Stimulated activated CD8-positive, alpha-beta memory T cell treated with anti-CD3 and anti-CD28 coated beads, Interleukin-15, amount 100 ng/mL, for 1 hour (primary cell): ENCODE data around the gene USP49.

ENCODE experiments used
- DNase-seq: peaks from one replicate; pipeline ENCODE4 v3.0.0-alpha.2; 2020; ENCODE audit warnings: low read depth

The USP49 gene

DNA sequence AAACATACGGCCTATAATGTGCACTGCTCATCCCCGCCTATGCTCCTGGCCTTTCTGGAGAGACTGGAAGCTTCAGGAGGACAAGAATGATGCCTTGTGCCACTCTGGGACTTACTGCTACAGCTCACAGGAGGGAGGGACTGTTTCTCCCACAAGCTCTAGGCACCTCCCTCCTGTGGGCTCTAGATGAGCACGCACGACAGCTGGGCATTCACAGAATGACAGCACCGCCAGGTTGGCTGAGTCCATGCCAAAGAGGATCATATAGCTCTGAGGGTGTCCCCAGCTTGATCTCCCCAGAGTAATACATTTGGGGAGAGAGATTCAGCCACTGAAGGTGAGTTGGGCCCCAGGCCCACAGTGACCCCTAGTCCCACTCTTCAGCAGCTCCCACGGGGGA lies 137.9 kb downstream of the USP49 start:
- no peak for DNase-seq

DNA sequence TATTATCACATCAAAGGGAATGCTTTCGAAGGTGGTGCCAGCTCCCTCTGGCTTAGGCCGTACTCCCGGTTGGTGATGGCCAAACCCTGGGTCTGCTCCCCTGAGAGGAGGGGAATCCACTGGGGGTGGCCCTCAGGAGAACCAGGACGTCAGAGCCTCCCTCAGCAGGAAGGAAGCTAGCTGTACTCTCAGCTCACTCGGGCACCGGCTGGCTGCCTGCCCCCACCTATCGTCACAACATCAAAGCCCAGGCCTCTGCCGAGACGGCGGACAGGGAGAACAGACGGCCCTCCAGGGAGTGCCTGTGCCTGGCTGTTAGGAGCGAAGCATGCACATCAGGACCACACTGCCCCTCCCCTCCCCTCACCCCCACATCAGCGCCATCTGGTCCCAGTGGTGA lies 138.8 kb downstream of the USP49 start:
- no peak for DNase-seq

DNA sequence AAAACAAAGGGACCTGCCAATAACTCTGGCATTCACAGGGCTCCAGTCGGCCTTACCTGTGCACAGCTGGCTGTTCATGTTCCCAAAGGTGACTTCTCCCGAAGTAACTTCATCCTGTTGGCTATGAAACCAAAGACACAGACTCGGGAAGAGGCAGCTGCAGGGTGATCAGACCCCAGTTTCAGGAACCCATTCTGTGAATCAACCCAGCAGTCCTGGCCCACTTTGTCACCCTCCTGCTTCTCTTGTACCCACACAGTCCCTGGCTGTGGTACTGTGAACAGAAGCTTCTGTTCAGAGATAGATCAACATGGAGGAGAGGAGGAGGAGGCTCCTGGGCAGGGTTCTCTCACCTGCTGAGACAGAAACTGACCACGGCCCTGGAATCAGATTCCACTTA lies 139.3 kb downstream of the USP49 start:
- no peak for DNase-seq

DNA sequence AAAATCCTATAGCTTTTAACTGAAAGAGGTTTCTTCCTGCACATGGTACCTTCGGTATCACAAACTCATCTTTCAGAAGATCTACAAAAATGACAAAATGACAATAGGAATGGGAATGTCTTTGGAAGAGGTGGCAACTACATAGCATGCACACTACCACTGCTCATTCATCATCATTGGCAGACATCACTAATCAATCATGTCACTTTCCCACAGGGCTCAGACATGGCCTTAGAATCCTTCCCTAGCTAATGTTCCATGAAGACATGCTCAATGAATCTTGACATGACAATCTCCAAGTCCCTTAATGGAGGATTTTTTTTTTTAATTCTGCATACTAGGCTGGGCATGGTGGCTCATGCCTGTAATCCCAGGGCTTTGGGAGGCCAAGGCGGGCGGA lies 144.8 kb downstream of the USP49 start:
- DNase-seq, result no peak

DNA sequence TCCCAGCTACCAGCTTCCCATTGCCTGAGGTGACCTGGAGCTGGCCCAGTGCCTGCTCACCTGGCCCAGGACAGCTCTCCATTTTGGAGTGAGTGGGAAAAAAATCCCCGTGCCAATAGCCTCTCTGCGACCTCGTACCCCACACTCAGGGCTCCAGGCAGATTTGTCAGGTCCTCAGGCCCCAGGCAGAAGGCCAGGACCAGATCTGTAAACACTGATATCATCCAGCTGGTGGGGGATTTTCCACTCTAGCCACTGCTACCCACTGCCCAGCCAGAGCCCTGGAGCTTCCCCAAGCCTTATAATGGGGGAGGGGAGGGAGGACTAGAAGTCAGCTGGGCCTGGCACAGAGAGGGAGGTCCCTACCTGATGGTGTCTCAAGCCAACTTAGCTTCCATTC lies 146.6 kb downstream of the USP49 start:
- no peak for DNase-seq

DNA sequence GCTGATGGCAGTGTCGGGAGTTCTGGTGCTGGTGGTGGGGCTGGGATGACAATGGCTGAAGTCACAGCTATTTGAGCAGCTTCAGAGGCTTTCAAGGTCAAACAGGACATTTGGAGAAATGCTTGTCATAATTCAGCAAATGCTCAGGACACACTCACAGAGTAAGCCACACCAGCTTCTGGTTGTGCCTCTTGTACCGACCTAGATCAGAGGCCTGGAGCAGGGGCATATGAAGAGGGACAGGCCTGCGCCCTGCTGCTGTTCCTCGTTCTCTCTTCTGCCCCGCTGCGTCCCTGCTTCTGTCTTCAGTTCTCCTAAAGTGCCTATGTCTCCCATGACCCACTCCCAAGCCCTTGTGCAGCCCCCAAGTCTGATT lies 147.1 kb downstream of the USP49 start:
- DNase-seq, result no peak

DNA sequence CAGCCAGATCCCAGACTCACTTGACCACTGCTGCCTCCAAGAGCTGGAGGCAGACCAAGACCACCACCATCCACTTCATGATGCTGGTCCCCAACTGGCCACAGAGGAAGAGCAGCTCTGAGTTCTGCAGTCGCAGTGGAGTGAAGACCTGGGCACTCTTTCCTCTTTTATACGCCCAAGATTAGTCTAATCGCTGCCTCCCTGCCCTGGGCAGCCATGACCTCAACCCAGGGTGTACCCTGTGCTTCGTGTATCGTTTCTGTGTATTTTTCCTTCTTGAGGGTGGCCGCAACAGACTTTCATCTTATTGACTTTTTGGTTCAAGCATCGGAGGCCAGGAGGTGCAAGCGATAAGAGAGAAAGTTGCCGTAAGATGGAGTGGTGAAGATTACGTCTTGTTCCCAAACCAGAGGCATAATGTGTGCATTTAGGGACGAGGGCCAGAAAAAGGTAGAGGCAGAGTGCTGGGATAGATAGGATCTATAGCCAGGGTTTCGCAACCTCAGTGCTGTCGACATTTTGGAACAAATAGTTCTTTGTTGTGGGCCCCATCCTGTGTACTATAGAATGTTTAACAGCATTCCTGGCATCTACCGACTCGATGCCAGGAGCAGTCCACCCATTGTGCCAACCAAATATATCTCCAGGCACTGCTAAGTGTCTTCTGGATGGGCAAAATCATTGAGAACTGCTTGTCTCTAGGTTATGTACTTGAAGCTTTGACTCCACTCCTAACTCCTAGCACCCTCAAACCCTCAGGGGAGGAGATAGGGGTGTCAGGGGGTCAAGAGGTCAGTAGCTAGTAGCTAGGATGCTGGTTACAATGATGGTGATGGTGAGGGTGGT lies 147.7 kb downstream of the USP49 start, which contains the start of gene PGC:
Gene PGC, minus strand, starts transcription at position 142 of the 846 bp plus-strand sequence. Its CDS starts 63 bp downstream, at position 79.
- no peak for DNase-seq

DNA sequence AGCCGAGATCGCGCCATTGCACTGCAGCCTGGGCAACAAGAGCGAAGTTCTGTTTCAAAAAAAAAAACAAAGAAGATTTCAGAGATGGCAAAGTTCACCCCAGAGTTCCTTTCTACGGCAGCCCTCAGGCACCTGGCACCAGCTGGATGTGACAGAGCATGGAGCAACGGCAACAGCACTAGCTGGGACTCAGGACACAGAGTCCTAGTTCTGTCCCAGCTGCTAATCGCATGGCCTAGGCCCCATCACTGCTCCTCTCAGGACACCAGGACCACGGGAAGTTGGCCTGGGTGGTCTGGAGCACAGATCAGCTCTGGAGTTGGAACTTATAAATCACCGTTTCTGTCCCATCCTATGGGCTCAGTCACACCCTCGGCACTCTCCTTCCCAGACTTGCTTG lies 149.1 kb downstream of the USP49 start:
- DNase-seq, result no peak

DNA sequence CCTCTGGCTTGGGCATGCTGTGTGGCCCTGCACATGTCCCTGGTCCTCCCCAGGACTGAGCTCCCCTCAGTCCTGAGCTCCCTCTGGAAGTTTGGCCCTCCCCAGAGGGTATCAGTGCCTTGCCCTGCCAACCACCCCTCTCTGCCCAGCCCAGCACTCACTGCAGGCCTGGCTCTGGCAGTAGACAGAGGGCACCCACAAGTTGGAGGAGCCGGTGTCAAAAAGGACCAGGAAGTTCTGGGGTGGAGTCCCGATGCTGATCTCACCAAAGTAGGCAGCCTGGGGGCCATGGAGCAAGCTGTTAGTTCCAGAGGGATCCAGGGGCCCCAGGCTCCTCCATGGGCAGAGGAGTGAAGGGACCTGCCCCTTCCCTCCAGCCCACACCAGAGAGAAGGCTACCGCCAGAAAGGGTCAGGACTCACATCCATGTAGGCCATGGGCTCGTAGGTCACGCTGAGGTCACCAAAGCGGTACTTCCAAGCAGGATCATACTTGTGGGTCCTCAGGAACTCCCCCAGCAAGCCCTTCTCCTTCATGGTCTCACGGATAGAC lies 150.9 kb downstream of the USP49 start:
- no peak for DNase-seq

DNA sequence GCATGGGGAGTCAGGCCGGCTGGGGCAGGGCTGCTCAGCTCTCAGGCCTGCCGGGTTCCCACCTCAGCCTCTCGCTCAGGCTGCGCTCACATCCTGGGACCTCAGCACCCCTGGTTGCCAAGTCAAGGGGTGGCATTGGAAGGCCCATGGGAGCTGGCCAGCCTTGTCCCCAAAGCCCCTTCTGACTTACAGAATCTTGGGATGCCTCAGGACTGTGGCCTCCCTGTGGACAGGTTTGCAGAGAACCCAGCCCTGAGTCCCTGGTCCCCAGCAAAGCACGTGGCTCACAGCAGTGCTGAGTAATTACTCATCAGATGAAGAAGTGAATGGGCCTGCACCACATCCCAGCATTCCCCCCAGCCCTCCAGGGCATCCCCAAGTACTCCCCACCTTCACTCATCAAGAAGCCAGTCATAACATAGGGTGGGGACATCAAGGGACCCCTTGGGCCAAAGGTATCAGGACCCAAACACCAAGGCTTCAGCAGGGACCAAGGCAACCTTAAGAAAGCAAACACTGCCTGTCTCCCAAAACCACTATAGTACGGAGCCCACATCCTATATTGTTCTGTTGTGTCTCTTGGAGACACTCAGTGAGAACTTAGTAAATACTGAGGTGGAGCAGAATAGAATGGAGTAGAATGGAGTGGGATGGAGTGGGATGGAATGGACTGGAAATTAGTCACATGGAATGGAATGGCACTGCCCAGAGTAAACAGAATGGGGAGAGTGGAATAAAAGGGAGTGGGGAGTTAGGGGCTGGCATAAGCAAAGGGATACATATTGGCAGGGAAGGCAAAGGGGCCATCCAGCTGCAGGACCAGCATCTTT lies 151.6 kb downstream of the USP49 start:
- DNase-seq, result no peak

DNA sequence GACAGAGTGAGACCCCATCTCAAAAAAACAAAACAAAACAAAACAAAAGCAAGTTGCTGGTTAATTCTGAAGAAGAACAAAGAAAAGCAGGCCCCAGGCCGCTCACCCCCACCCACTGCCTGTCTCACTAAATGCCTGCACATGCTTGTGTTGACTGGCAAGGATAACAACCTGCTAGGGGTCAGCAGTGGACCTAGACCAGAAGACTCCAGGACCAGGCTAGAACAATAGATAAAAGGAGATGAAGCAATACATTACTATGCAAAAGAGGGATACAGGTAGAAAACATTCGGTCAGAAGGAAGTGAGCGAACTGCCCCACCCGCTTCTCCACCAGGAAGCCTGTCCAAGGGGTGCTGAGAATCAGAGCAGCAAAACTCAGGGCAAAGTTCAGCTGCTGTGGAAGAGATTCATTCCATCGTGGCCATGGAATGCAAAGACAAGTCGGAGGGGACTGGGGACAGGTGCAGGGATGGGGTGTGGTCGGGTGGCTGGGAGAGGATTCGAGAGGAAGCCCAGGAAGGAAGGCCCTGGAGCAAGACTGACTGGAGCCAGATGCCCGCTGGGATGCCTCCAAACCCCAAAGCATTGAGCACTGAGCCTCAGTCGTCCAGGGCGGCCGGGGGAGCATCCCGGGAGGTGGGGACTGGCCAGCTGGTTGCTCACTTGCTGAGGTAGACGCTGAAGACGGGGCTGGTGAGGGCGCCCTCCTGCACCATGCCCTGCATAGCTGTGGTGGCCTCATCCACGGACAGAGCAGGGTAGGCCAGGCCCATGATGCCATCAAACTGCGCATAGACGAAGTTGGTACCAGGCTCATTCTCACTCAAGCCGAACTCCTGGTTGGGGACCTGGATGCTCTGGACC lies 153.3 kb downstream of the USP49 start:
- no peak for DNase-seq

DNA sequence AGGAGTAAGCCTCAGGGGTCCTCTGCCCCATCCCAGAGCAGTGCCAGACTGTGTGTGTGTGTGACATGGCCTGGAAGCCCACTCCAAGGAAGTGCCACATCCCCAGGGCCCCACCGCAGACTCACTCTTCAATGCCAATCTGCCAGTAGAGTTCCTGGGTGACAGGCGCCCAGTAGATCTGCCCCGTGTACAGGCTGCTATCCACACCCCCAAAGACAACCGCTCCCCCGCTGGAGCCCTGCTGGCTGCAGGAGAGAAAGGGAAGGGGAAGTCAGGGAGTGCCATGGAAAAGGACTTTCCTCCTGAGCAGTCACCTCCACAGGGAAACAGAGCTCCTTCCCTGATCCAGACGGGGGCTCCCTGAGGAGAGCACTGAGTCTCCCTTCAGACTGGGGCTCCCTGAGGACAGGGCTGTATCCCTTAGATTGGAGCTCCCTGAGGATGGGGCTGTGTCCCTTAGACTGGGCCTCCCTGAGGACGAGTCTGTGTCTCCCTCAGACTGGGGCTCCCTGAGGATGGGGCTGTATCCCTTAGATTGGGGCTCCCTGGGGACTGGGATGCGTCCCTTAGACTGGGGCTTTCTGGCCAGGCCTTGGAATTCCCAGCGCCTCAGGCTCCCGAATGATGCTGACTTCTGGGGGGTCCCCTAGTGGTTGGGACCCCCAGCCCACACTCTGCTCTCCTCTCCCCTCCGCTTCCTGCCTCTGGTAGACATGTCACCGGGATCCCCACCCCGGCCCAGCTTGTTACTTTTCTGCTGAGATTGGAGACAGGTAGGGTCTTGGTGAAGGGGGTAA lies 154.6 kb downstream of the USP49 start:
- no peak for DNase-seq
